Motor neuron (in vitro differentiated cells): ENCODE data around the gene ZNG1C. TPM values are rescaled to one million over a fixed set of nuclear protein-coding genes. Genes with fewer than 3 reads are reported as not detected.
"Not testable (repeated sequence)": the region's sequence is repeated elsewhere in the genome, so short reads cannot be mapped to it uniquely, and the experiment has no call there.

Experiments
- ATAC-seq, 8 experiments: fragments of 200-7000 bp; cut with Tn5 transposase; replicated peaks in 6 of 8; 2 replicates each; pipeline ENCODE4 v1.8.0; 2021; ENCODE audit warnings: mild to moderate bottlenecking in 8 of 8, moderate library complexity in 8 of 8
- H3K27ac ChIP-seq, 2 donors: fragments of 250-450 bp; sonication (Bioruptor Pico); 2 replicates each; pipeline ENCODE4 v1.9.0; 2021; ENCODE audit warnings: antibody characterized with exemption in 2 of 2, mild to moderate bottlenecking in 2 of 2, moderate library complexity in 1 of 2
- H3K4me1 ChIP-seq, 2 donors: fragments of 250-450 bp; sonication (Bioruptor Pico); replicated peaks in 1 of 2; 2 replicates each; pipeline ENCODE4 v1.6.1; 2021; ENCODE audit warnings: antibody characterized with exemption in 2 of 2, mild to moderate bottlenecking in 2 of 2, moderate library complexity in 1 of 2
- H3K4me3 ChIP-seq, 5 donors: fragments of 250-450 bp; sonication (Bioruptor Pico); 2 replicates each; pipeline ENCODE4 v1.9.0; 2021; ENCODE audit warnings: antibody characterized with exemption in 5 of 5, mild to moderate bottlenecking in 5 of 5, moderate library complexity in 4 of 5
- WGBS, 10 experiments: fragments of 450-650 bp; shearing (Covaris generic); methylation state at CpG; one replicate each; pipeline ENCODE4 v1.0.0; 2022; 5-methylcytosine and 5-hydroxymethylcytosine counted together
- in situ Hi-C, 9 experiments: fragments of 400-800 bp; cut with MboI; loops; one replicate each; pipeline ENCODE4 v1.15.0; 2021; ENCODE audit warnings: low sequenced_read_pairs in 9 of 9, low pct_unique_long_range_greater_than_20kb in 2 of 9; ENCODE audit not compliant: unreplicated experiment in 9 of 9
- total RNA-seq, 8 experiments: library from RNA; unstranded; fragments of 300-600 nt; gene quantifications; 2 replicates each; pipeline versions ENCODE4 v1.2.3 to v1.2.4, GENCODE V29; 2022

ZNG1C gene
- total RNA-seq, 8 experiments from 2014 or later, result 14.4 to 49.7 (median 28.6) TPM

- WGBS, 10 experiments, result no CpG with 5 or more reads among the region's 20 CpGs
- ATAC-seq, H3K4me3 ChIP-seq, H3K4me1 ChIP-seq, in situ Hi-C loops, H3K27ac ChIP-seq: not testable (repeated sequence)
These were observed 82.7 kb downstream of the ZNG1C start for GRCh38 chr9:68324518-68324917.

- H3K27ac ChIP-seq, H3K4me1 ChIP-seq, in situ Hi-C loops, H3K4me3 ChIP-seq, ATAC-seq: not testable (repeated sequence)
- no CpG with 5 or more reads among the region's 4 CpGs for WGBS, 10 experiments
These were observed 87.3 kb downstream of the ZNG1C start for GRCh38 chr9:68329106-68329505.

- ATAC-seq, H3K4me3 ChIP-seq, H3K27ac ChIP-seq, H3K4me1 ChIP-seq, in situ Hi-C loops: not testable (repeated sequence)
- no CpG with 5 or more reads among the region's 11 CpGs for WGBS, 10 experiments
These were observed 88.9 kb downstream of the ZNG1C start for GRCh38 chr9:68330531-68331173.

- no CpG with 5 or more reads among the region's 1 CpG for WGBS, 10 experiments
- H3K4me1 ChIP-seq, H3K4me3 ChIP-seq, ATAC-seq, in situ Hi-C loops, H3K27ac ChIP-seq: not testable (repeated sequence)
These were observed 90.3 kb downstream of the ZNG1C start for GRCh38 chr9:68332122-68332521.

GRCh38 chr9:68335935-68336334, 94.2 kb downstream of the ZNG1C start:
- H3K4me3 ChIP-seq, H3K4me1 ChIP-seq, H3K27ac ChIP-seq, in situ Hi-C loops: not testable (repeated sequence)
- no CpG with 5 or more reads among the region's 3 CpGs for whole genome bisulfite sequencing, 10 experiments
- peak in 1 of 8 experiments; percentile 73 for ATAC-seq

GRCh38 chr9:68336639-68337339, 95.0 kb downstream of the ZNG1C start:
- H3K27ac ChIP-seq, in situ Hi-C loops, H3K4me3 ChIP-seq, H3K4me1 ChIP-seq: not testable (repeated sequence)
- no CpG with 5 or more reads among the region's 10 CpGs for WGBS, 10 experiments
- ATAC-seq, result peak in 2 of 8 experiments; percentile 80 to 85

GRCh38 chr9:68338000-68338399, 96.2 kb downstream of the ZNG1C start:
- H3K27ac ChIP-seq, in situ Hi-C loops, H3K4me1 ChIP-seq, ATAC-seq, H3K4me3 ChIP-seq: not testable (repeated sequence)
- 56 to 100% (median 60%) methylated on average over 1 to 4 of the region's 7 CpGs; no CpG with 5 or more reads in 7 of the 10 experiments for WGBS, 10 experiments

GRCh38 chr9:68342265-68343025, 100.7 kb downstream of the ZNG1C start:
- H3K4me1 ChIP-seq, H3K27ac ChIP-seq, H3K4me3 ChIP-seq, in situ Hi-C loops: not testable (repeated sequence)
- peak; percentile 87 to 99 (median 92) for ATAC-seq
- WGBS, 10 experiments, result no CpG with 5 or more reads among the region's 10 CpGs

GRCh38 chr9:68343242-68343641, 101.5 kb downstream of the ZNG1C start:
- in situ Hi-C loops, H3K27ac ChIP-seq, H3K4me3 ChIP-seq, ATAC-seq, H3K4me1 ChIP-seq: not testable (repeated sequence)
- WGBS, 10 experiments, result 0 to 50% methylated on average over 1 of the region's 4 CpGs; no CpG with 5 or more reads in 8 of the 10 experiments

GRCh38 chr9:68343992-68344391, 102.2 kb downstream of the ZNG1C start:
- in situ Hi-C loops, H3K27ac ChIP-seq, ATAC-seq, H3K4me1 ChIP-seq, H3K4me3 ChIP-seq: not testable (repeated sequence)
- no CpG with 5 or more reads among the region's 4 CpGs for WGBS, 10 experiments

Other genes starting within 250 kb of the ZNG1C start
- under 1 TPM in 7 of 8 experiments, not detected in 1; 0.05 to 0.52 (median 0.19) TPM for gene FOXD4L3, start 60.9 kb downstream of the ZNG1C start, total RNA-seq
- 1 to 10 TPM in 3 of 8 experiments, under 1 TPM in 4, not detected in 1; 0.35 to 2.4 (median 0.67) TPM for gene PGM5, start 114.6 kb downstream of the ZNG1C start, total RNA-seq